Dermis blood vessel endothelial cell (primary cell): ENCODE results near the gene C1QL1. TPM values are rescaled to one million over a fixed set of nuclear protein-coding genes. Genes with fewer than 3 reads are reported as not detected.
"Not testable (repeated sequence)": the region's sequence is repeated elsewhere in the genome, so short reads cannot be mapped to it uniquely, and the experiment has no call there.

Experiments
- DNase-seq: peaks from one replicate; pipeline ENCODE4 v3.0.0; 2010
- total RNA-seq: library from RNA; depleted of rRNA; stranded (reverse); fragments of >200 nt; gene quantifications from 2 replicates; pipeline ENCODE4 v1.2.3, GENCODE V29; 2014

Gene C1QL1
- total RNA-seq, 1 donor from 2014 or later: not detected

DNA sequence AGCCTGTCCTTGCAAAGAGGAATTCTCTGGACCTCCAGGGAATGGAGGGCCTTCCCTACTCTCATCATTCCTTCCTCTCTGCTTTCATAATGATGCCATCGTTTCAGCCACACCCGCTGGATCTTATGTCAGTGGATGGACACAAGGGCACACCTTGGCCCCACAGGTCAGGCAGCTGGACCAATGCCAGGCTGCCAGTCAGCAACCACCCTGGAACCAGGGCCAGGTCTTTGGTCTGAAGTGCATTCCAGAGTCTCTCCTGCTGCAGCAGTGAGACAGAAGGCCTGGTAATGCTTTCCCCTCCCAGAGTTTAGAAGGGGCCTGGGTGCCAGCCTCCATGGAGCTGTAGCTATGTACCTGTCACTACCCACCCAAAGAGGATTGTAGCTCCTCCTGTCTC is 7.4 kb downstream of the C1QL1 start:
- no peak for DNase-seq

DNA sequence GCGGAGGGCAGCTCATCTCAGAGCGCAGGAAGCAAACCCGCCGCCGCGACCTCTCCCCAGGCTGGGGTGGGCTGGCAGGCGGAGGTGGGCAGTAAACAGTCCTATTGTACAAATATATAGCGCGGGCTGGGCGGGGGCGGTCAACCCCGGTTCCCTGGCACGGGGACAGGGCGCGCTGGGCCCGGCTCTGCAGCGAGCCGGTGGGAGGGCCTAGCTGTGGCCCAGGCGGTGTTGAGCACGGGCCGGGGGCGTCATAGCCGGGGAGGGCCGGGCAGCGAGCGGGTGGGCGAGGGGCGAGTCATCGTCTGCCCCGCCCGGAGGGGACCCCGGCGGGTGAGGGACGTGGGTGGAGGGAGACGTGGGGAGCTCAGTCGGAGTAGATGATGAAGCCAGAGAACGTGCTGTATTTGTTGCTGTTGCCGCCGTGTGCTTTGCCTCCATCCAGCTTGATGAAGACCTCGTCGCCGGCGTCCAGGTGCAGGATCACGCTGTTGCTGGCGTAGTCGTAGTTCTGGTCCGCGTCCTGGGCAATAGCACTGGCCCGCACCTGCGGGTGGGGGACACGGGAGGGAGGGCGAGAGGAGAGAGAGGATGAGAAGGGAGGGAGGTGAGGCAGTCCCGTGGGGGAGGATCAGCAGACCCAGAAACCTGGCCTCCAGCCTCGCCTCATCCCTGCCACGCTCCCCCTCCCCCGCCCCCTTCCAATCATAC is 8.1 kb downstream of the C1QL1 start:
- no peak for DNase-seq

DNA sequence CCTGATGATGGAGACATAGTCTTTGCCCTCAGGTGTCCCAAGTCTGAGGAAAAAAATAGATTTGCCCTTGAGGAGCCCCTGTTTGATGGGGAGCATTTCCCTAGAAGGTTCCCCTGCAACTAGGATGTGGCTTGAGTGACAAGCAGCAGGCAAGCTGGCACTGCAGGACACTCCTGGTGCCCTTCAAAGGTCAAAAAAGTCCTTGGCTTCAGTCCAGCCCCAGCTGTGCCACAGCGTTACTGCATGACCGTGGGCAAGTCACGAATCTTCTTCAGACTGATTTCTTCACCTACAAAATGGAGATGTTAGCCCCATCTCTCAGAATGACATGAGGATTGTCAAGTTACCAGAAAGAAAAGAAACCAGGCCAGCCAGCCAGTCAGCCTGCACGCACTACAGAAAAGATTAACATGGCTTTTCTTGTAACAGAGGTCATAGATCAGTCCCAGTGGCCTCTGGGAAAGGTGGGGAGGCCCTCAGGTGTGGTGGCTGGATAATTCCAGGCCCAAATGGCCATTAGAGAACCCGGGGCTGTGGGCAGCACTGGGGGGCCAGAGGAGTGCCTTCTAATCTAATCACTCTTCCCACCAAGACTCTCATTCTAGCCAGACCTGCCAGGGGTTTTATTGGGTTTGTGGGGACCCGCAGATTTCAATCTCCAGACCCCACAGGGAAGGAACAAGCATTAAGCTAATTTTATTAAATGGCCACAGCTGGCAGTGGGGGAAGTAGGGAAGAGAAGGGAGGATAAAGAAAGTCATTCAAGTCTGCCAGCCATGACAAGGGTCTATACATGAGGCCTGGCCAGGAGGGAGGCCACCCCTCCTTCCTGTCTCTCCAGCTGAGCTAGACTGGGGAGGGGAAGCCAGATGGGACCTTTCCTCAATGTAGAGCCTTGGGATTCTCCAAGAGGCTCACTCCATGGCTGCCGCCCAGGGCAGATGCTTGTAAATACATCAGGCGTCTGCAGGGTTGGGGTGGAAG is 10.8 kb downstream of the C1QL1 start:
- DNase-seq: no peak

DNA sequence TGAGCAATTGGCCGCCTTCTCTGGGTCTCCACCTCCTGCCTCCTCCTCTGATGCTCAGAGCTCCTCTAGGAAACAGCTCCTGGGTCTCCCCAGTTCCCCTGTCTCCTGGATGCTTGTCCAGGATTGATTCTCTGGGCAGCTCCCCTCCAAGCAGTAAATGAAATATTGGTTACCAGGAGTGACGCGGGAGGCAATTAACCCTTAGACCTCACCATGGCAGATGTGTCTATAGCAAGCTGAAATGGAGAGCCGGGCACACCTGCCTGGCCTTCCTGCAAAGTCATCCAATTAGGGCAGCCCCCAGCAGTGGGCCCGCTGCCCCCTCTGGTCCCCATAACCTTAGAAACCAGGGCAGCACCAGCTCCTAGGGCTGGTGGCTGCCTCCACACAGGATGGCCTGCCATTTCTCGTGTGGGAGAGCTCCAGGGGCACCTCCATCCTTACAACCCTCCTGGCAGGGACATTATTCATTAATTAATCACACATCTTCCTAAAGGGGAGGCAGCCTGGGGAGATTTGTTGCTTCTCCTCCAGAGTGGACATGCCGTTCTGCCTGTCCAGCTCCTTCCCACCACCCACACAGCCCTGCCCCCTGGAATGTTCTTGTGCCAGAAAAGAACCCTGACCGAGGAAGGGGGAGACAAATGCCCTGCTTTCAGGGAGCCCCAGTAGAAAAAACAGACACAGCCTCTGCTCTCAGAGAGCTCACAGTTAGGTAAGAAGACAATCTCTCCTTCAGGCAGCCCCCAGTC is 12.3 kb downstream of the C1QL1 start:
- no peak for DNase-seq

DNA sequence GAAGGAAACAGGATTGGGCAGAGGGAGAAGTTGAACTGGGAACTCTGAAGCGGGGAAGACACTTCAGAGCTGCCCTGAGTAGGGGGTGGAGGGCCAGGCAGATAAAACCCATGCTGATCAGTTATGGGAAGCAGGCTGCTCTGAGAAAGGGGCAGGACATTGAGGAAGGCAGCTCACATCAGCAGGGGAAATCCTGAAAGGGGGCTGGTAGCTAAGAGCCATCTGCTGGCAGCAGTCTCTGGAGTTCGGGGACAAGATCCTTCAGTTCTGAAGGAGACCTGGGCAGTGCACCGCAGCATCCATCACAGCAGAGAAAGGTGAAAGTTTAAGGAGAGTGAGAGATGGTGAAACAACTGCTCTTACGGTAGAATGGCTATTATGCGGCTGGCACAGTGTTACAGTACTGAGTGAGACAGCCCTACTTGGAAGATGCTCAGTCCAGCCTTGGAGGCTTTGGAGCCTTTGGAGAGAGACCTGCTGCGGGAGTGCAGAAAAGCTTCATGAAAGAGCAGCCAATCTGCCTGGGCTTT is 15.1 kb downstream of the C1QL1 start:
- no peak for DNase-seq

DNA sequence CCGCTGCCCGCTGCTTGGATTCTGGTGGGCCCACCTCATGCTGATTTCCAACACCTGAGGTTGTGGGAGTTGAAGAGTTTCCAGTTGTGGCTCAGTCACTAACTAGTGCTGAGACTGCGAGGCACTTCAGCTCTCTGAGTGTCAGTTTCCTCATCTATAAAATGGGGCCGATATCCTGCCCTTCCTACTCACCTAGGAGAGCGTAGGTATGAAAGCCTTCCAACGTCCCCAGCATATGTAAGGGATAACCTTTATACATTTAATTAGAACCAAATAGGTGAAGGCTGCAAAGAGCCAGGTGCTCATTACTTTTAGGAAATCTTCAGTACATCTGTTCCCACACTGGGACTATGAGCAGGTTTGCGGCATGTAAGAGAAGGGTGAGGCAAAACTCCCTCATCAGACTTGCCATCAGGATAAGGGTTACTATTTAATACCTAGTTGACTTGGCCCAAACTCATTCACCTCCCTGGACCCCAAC is 19.7 kb downstream of the C1QL1 start:
- no peak for DNase-seq

DNA sequence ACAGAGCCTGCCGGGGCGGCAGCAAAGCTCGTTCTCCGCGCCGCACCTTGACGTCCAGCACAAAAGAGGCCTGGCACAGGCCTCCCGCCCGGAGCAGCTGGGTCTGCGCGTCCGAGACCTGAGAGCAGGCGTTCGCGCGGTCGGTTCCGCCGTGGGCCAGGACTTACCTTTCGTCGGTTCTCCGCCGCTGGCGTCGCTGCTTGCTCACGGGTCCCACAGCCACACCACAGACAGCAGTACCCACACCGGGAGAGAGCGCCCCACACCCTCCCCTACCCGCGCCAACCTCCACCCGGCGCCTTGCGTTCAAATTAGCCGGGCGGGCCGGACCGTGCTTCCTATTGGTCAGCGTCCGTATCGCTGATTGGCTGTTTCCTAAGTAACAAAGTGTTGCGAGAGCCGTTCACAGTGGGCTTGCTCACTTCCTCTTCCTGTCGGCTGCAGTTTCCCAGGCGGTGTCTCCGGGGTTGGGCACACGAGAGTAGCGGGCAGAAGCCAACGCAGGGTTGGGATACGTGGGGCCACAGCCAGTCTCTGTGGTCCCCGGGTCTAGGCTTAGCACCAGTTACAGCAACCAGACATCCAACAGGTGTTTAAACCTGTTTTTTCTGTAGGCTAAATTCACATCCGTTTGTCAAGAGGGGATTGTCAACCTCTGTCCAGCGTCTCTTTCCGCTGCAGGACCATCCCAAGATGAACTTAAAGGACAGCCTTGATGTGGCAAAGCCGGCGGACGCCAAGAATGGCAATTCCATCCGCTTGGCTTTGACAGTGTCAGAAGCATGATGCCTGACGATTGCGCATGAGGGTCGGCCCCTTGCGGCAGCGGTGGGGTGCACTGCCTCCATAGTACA is 20.4 kb downstream of the C1QL1 start, which contains the start of gene KIF18B:
KIF18B (minus strand) TSS at position 313 of the 854 bp plus-strand sequence. CDS start 11,429 bp downstream, outside the sequence.
- DNase-seq: peak; percentile 98

DNA sequence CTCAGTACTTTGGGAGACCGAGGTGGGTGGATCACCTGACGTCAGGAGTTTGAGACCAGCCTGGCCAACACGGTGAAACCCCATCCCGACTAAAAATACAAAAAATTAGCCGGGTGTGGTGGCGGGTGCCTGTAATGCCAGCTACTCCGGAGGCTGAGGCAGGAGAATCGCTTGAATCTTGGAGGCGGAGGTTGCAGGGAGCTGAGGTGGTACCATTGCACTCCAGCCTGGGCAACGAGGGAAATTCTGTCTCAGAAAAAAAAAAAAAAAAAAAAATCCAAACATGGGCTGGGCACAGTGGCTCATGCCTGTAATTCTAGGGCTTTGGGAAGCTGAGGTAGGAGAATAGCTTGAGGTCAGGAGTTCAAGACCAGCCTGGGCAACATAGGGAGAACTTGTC is 22.5 kb downstream of the C1QL1 start:
- not testable (repeated sequence) for DNase-seq

DNA sequence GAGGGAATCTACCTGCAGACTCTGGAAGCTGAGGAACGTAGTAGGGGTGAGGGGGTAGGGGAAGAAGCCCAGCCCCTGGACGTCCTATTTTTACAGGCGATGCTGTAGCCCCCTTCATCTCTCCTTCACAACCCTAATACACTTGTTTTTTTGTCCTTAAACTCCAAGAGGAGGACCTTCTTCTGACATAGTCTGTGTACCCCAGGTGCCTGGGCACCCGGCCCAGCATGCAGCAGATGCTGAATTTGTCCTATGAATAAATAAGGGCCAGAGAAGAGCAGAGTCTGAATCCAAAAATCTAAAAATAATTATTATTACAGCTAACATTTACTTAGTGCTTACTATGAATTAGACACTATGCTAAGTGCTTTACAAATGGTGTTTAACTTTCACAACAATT is 25.6 kb downstream of the C1QL1 start:
- DNase-seq: no peak

DNA sequence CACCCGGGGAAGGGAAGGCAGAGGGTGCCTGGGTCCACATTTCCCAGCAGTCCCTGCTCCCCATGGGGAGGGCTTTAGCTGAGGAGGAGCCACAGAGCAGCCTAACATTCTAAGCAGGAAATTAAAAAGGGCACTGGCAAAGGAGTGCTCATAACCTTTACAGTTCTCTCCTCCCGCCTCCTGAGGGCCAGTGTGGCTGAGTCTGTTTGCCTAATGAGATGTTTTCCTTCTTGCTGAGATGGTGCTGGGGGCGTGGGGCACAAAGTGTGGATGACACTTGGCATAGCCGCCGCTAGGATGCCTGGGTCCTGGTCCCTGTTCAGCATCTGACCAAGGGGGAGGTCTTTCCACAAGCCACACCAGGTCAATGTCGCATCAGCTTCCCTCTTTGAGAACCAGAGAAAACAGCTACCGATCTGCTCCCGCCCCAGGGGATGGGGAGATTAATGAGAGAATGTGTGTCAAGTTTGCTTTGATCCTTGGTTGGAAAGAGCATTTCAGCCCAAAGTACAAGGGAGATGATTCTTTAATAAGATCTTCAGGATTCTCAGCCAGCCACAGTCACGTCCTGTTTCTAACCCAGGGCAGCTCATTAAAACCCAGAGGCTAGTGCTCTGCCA is 26.3 kb downstream of the C1QL1 start:
- DNase-seq: no peak

DNA sequence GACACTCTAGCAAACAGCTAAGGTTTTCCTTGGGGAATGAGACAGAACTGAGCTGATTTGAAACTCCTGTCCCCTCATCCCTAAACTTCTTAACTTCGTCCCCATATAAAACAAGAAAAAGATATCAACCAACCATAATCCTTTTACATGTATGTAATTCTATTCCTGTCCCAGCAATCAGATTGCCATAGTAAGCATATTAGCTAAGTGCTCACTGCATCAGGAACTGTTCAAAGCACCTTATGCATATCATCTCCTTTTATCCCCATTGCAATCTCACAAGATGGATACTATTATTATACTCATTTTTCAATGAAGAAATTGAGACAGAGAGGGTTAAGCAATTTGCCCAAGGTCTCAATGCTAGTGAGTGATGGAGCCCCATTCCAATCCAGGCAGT is 27.3 kb downstream of the C1QL1 start:
- DNase-seq: no peak

DNA sequence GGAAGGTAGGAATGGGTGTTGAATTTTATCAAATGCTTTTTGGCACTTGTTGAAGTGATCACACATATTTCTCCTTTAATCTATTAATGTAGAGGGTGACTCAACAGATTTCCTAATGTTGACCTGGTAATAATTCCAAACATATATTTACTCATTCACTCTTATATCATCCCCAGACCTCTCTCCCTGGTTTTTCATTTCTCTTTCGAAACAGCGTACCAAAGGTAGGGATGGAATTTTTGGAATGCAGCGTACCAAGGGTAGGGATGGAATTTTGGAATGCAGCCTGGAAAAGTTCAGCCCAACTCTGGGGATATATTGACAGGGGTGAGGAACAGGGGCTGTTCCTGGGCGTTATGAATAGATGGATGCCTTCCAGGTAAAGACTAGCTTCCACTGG is 27.8 kb downstream of the C1QL1 start:
- DNase-seq: no peak

DNA sequence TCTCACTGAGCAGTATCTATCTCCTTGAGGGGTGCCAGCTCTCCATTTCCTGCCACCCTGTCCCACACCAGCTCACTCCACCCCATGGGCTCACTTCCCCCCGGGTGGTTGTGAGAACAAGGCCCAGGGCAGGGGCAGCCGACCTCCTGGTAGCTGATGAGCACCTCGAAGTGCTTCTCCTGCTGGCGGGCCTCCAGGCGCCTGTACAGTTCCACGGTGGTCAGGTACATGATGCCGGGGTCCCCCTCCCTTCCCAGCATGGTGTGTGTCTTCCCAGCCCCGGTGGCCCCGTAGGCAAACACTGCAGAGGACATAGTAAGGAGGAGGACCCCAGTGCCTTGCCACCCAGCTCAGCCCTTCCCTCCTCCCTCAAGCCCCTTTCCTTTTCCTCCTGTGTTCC is 33.0 kb downstream of the C1QL1 start:
- DNase-seq: no peak

DNA sequence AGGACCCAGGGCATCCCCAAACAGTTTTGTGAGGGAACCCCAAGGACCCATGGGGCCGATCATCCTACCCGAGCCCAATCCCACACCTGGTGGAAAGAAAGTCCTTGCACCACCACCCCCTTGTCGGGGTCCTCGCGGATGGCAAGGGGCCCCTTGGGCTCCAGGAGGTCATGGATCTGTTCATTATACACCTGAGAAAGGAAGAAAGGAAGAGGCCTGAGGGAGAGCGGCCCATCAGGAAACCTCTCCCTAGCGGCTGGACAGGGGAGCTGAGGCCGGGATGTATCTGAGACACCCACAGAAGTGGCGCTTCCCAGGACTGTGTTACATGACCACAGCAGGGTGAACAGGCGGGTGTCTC is 33.4 kb downstream of the C1QL1 start:
- DNase-seq: no peak

DNA sequence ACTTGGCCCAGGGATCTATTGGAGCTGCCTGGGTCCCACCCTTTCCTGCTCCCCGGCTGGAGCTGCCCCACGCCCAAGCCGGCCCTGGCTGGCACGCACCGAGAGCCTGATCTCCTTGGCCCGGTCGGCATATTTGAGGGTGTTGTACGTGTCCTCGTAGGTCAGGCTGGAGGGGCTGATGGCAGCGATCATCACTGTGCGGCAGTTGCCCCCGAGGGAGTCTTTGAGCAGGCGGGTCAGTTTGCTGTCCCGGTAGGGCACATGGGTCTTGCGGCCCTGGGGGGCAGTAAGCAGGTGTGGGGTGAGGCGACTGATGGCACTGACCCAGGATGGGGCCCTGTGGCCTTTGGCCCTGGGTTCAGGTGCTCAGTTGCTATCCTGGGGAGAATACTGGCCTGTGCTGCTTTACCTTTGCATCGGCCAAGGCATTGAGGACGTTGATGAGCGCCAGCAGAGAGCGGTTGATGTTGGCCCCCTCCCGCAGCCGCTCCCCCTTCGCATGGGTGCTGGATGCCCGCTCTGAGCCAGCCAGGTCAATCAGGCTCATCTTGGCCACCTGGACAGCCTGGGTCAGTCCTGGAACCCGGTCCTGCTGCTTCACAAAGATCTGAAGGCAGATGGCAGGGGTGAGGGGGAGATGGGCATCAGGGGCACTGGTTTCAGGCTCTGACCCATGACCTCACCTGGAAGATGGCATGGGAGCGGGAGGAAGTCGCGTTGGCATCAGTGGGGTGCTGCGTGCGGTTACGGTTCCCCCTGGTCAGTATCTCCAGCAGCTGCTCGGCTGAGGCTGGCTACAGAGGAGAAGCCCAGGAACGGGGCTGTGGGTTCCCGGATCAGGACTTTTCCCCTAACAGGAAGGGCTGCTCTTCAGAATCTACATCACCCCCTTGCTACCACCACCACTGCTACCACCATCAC is 34.0 kb downstream of the C1QL1 start:
- DNase-seq: no peak

DNA sequence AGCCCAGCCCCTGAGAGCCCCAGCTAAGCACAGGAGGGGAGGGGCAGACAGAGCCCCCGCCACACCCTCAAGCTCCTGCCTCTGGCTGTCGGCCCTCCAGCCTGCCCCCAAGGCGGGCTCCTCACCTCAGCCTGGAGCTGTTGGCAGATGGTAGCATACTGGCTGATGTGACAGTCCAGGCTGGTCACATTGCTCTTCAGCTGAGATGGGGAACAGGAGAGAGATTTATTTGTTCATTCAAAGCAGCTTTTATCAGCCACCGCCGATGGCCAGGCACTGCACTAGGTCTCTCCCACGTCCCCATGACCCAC is 35.4 kb downstream of the C1QL1 start:
- DNase-seq: no peak

DNA sequence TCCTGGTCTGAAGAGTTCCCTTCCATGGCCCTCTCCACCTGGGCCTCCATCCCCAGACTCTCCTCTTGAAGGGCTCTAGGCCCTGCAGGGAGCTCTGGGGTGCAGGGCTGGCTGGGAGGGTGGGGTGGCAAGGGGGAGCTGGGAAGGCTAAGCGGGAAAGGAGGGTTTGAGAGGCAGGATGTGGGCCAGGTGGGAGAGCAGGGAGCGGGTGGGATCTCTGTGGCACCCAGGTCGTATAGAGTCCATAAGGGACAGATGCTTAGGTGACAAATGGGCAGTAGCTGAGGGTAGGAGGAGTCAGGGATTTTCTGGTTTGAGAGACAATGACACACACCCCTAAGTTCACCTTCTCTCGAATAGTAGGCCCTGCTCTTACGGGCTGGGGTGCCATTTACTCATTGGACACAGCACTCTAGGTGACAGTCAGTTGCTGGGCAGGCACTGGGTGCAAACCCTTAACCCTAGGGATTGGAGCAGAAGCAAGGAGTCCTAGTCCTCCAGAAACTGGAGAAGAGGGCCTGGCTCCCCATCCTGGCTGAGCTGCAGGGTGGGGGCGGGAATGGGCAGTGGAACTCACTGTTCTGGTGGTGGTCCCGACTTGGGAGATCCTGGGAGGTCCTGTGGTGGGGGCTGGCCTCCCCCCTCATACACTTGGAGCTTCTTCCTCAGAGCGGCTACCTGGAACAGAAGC is 35.9 kb downstream of the C1QL1 start:
- no peak for DNase-seq

DNA sequence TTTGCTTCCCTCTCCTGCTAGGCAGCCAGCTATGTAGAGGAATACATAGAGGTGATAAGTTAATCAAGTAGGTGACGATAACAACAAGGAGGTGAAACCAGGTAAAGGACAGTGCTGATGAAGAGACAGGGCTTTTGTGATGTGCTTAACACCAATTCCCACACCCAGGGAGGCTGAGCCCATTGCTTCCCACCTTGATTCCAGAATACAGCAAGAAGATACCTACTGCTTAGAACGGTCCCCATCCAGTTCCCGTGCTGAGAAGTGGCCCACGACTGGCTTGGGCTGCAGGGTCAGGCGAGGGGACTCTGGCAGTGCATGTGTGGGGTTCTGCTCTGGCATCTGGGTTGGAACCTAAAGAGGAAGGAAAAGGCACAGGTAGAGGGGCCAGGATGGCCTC is 36.7 kb downstream of the C1QL1 start:
- DNase-seq: no peak

DNA sequence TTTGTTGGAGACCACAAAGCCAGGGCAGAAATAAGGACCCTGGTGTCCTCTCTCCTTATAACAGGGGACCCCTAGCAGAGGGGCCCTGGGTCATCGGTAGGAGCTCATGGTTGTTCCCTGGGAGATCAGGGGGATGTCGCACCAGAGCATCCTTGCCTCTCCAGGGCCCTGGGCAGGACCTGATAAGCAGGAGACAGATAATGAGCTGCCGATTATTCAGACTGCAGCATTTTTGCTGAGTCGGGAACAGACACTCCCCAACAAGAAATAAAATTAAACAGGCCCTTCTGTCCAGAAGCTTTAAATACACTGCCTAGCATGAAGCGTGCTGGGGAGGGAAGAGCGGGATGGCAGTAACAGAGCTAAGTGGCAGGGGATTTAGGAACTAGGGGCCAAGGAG is 37.4 kb downstream of the C1QL1 start:
- DNase-seq: no peak
